ENCODE measurements around the gene EPRS1.
"Not testable (repeated sequence)": the region's sequence is repeated elsewhere in the genome, so short reads cannot be mapped to it uniquely, and the experiment has no call there.

The EPRS1 gene

DNA sequence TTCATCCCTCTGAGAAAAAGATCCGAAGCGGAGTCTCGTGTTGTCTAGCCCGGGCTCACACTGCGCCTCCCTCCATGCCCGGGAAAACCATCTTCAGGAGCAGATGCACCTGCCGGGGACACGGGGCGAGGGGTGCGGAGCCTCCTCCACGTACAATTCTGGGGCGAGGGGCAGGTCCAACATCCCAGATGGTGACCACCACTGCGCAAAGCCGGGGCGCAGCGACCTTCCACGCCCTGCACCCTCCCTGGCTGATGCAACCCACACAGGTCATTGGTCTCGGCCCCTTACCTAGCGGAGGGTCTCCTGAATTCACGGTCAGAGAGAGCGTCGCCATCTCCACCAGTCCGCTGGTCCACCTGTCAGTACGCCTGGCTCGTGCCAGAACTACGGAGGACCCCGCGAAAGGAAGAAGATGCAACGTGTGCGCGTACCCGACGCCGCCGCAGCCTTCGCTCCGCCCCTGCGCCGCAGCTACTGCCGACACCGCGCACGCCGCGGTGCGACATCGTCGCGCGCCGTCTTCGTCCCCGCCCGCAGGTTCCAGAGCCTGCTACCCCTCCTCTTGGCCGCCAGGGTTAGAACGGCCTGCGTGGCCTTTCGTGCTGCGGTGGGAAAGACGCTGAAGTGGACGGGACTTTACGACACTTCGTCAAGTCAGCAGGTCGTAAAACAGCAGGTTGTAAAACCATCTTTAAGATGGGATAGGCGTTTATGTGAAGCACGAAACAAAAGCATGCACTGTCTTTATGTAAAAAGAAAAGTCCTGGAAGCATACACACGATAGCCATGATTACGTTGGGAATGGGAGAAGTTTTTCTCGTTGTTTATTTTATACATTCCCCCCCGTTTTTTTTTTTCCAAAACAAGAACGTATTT lies at the start of gene EPRS1:
EPRS1 (minus strand) TSS at position 454 of the 879 bp plus-strand sequence; CDS start at position 337, 117 bp downstream.
- peak; percentile 98 for DNase-seq (ENCODE audit: low spot score)

DNA sequence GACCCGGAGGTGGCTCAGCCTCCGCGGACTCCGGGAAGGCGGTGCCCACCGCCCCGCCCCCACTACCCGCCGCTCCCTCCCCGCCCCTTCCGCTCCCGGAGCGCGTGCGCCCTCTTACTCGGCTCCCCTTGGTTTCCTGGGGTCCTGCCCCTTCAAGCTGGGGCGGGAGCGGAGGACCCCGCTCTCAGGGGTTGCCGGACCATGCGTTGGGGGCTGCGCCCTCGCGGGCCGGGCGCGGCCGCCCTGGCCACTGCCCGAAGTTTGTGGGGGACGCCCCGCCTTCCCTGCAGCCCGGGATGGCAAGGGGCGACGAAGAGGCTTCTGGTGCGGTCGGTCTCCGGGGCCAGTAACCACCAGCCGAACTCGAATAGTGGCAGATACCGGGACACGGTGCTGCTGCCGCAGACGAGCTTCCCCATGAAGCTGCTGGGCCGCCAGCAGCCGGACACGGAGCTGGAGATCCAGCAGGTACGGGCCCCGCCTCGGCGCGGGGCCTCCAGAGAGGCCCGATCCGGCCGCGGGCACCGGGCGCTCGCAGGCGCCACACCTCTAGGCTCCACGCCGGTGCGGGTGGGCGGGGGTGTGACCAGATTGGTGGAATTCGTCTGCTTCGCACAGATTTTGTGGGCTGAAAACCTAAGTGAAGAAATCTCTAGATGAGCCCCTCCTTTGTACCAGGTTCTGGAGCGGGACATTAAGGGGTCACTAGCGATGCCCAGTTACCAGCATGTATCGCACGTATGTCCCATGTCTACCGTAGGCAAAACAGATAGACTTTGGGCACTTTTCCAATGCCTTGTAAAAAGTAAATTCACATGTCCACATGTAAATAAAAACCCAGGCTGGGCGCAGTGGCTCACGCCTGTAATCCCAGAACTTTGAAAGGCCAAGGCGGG lies 48.0 kb upstream of the EPRS1 start, which contains the start of gene IARS2:
IARS2 (plus strand) TSS at position 117 of the 896 bp plus-strand sequence; CDS start at position 202, 85 bp downstream.
- peak; percentile 86 for DNase-seq (ENCODE audit: low spot score)

DNA sequence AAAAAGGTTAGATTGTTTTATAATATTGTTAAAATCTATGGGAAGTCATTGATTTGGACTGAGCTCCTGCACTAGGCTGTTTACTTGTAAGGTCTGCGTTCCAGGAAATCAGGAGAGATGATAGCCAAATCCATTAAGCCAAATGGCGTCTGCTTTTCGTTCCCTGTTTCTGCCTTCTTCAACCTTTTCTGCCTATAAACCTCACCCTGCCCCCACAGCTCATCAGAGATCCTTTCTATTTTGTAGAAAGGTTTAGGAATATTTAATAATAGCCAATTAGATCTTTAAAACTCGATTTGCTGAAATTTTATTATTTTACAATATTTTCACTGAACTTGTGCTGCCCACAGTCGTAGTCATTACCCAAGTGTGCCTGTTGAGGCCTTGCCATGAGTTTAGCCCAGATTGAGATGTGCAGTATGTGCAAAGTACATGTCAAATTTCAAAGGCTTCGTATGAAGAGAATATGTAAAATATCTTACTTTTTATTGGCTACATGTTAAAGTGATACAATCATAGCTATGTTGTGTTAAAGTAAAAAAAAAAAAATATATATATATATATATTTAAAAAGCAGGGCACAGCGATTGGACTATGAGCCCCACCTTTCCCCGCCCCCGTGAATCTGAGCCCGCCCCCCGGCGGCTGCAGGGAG lies 47.2 kb upstream of the EPRS1 start:
- DNase-seq (ENCODE audit: low spot score), result no peak

DNA sequence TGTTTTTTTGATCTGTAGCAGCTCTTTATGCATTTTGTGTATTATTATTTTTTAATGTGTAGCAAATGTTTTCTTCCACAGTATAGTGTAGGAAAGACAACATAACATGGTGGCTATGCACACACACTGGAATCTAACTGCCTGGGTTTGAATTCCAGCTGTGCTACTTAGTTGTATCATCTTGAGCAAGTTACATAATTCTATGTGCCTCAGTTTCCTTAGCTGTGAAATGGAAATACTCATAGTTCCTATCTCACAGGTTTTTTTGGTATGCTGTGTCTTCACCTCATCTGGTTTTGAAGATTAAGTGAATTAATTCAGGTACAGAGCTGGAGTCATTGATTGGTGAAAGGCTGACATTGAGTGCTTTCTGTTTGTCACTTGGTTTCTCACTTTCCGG lies 46.4 kb upstream of the EPRS1 start:
- no peak for DNase-seq (ENCODE audit: low spot score)

DNA sequence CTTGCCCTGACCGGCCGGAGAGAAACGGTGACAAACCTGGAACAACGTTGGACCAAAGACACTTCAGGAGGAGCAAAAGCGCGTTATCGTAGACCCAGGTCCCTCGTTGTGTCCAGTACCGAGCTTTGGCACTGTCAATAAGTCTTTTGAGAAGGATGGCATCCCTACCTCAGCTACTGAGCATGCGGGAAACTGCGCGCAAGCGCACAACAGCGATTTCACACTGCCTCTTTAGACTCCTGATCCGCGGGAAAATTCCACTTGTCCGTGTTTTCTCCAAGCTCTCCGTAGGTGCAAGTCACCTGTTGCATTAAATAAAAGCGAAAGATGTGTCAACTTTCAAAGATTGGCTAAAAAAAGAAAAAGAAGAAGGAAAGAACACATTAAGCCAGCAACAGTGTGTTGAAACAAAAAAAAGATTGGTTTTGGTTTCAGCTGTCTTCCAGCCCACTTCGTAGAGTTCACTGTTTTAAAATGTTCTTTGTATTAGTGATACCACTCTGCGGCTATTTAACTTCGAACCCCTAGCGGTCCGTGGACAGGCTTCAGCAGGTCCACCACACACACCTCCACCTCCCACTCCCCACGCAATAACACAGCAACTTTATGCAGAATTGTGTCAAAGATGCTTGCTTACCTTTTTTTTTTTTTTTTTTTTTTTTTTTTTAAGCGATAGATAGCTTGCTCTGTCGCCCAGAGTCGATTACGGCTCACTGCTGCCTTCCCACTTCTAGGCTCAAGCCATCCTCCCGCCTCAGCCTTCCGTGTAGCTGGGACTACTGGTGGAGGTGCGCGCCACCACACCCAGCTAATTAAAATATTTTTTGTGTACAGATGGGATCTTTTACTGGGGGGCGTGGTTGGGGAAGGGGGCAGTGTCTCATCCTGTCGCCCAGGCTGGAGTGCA lies 43.6 kb upstream of the EPRS1 start, which contains the start of gene BPNT1:
BPNT1 (minus strand) TSS at position 139 of the 907 bp plus-strand sequence. CDS start 9,942 bp downstream, outside the sequence.
- DNase-seq (ENCODE audit: low spot score), result peak; percentile 97

DNA sequence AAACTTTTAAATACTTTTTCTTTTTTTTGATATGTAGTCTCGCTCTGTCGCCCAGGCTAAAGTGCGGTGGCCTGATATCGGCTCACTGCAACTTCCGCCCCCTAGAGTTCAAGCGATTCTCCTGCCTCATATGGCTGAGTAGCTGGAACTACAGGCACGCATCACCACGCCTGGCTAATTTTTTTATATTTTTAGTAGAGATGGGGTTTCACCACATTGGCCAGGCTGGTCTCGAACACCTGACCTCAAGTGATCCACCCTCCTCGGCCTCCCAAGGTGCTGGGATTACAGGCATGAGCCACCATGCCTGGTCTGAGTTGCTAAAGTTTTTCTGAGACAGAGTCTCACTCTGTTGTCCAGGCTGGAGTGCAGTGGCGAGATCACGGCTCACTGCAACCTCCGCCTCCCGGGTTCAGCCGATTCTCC lies 40.0 kb upstream of the EPRS1 start:
- not testable (repeated sequence) for DNase-seq (ENCODE audit: low spot score)

DNA sequence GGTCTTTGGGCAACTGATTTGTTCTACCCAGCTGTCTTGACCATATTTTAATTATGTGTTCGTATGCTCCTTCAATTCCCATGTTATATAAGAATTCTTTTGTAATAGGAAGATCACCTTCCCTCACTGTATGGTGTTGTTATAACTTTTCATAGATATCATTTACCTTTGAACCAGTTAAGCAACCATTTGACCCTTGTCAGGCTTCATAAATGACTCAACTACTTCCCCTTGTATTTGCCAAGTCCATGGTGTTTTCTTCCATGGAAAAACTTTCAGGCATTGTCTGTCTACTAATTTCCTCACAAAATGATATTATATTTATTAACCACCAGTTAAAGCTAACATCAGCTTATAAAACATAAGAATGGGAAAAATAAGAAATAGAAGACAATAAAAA lies 38.2 kb upstream of the EPRS1 start:
- no peak for DNase-seq (ENCODE audit: low spot score)

DNA sequence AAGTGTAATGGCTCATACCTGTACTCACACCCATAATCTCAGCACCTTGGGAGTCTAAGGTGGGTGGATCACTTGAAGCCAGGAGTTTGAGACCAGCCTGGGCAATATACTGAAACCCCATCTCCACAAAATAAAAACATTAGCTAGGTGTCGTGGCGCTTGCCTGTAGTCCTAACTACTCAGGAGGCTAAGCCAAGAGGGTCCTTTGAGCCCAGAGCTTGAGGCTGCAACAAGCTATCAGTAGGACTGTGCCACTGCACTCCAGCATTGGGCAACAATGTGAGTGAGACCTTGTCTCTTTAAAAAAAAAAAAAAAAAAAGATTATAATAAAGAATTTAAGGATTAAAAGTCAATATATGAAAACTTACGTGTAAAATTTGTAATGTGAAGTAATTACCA lies 31.6 kb upstream of the EPRS1 start:
- DNase-seq (ENCODE audit: low spot score), result no peak

DNA sequence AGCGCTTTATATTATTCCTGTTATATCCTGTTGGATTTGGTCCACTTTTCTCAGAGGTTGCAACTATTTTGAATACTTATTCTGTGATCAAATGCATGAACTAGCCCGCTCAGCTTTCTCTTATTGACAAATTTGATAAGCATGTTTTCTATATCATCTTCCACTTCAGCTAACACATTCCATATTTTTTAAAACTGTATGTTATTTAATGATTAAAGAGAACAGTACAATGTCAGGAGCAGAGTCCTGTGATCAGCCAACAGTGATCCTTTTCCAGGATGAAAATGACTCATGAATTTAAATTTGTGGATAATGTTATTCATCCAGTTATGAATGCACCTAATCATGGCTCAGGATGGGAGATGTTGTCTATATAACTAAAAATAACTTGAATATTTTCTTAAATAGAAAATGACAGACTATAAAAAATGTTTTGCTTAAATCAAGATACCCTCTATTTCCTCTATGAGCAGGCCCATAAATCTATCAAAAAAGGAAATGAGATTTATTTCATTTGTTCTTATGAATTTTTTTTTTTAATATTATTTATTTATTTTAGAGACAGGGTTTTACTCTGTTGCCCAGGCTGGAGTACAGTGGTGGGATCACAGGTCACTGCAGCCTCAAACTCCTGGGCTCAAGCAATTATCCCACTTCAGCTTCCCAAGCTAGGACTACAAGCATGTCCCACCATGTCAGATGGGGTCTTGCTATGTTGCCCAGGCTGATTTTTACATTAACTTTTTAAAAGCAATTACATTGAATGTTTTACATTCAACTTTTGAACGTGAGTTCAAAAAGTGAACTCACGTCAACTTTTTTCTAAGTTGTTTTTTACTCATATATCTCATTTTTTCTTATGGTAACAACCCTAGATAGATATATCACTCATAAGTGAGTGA lies 30.8 kb upstream of the EPRS1 start:
- no peak for DNase-seq (ENCODE audit: low spot score)

DNA sequence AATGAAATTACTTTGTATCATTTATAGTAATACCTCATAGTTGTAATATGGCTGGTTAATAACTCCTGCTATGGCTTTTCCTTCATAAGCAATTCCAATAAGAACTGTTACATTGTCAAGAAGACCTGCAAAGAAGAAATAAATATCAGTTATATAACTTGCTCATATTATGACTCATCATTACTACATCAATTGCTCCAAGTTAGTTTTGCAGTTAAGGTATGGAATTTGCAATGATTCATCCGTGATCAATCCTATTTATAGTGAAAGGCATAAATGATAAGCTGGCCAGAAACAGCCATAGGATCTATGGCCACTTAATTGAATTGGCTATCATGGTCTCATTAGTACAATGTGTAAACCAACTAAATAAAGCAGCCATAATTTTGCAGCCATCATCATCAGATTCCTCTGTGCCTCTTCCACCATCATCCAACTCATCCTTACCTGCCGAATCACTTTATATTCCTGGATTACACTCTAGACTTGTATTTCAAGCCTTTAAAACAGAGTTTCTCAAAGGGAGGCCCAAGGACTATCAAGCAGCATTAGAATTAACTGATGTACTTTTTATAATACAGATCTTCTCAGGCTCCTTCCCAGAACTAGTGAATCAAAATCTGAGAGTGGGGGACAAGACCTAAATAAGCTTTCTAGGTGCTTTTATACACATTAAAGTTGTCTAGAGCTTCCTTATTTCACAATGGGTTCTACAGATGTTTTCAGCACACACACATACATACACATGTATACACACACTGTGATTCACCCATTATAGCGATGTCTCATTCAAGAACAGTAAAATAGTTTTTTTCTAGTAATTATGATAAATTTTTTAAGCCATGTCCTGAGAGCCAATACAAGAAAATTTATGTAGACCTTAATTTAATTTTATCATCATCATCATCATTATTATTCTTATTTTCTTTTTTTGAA lies 21.2 kb upstream of the EPRS1 start:
- no peak for DNase-seq (ENCODE audit: low spot score)

DNA sequence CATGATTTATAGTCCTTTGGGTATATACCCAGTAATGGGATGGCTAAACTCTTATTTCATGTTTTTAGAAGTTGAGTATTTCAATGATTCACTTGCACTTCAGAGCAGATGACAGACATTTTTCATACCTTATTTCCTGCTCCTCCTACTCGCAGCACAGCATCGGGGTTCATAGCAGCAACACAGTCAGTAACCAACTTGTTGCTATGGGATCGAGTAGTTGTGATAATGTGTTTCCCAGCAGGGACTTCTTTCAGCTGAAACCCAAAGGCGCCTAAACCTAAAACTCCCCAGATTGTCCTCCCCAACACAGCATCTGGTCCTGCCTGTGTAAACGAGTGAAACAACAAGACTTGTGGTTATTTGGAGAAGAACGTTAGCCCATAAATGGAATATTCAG lies 16.3 kb upstream of the EPRS1 start:
- no peak for DNase-seq (ENCODE audit: low spot score)

DNA sequence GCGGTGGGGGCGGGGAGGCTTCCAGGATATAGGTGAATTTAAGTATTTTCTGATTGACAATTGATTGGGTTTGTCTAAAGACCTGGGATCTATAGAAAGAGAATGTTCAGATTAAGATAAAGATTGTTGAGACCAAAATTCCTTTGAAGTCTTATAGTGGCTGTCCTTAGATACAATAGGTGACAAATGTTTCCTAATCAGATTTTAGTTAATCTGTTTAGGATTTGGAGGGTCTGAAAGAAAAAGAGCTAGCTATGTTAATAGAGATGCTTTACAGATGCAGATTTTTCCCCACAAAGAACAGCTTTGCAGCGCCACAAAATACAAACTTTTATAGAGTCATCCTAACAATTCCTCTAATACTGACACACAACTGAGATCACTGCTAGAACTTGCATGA lies 14.6 kb upstream of the EPRS1 start:
- no peak for DNase-seq (ENCODE audit: low spot score)

DNA sequence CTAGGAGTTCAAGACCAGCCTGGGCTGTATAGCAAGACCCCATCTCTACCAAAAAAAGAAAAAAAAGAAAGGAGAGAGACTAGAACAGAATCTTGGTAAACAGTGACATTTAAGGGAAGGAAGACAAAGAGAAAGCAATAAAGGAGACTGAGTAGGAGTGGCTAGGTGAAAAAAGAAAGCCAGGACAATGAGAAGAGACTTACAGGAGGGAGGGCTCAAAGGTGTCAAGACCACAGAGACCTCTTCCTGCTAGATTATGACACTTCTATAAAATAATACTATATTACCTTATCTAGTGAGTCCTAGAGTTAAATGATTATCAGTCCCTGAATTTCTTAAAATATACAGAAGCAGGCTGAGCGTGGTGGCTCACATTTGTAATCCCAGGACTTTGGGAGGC lies 10.1 kb upstream of the EPRS1 start:
- DNase-seq (ENCODE audit: low spot score), result no peak

DNA sequence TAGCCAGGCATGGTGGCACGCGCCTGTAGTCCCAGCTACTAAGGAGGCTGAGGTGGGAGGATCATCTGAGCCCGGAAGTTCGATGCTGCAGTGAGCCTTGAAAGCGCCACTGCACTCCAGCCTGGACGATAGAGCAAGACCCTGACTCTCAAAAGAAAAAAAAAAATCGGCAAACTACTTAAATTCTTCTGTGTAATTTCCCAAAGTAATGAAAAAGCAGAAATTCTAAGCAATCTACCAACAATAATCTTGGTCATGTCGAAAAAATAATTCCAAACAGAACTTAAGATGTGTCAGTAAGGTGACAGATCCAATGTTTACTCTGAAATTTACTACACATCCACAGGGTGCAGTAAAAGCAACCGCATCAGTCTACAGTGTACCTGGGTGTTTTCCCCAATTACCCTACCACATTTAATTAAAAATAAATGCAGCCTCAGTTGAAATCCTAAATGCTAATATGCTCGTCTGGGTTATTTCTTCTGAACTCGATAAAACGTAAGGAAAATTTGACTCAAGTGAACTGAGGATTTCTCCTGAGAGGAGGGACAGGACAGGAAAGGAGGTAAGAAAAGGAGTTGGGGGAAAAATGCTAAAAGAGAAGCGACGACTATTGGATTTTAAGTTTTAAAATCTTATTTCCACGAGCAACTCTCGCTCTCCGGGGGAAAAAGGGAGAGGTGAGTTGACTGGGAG lies 801 bp downstream of the EPRS1 start:
- no peak for DNase-seq (ENCODE audit: low spot score)

DNA sequence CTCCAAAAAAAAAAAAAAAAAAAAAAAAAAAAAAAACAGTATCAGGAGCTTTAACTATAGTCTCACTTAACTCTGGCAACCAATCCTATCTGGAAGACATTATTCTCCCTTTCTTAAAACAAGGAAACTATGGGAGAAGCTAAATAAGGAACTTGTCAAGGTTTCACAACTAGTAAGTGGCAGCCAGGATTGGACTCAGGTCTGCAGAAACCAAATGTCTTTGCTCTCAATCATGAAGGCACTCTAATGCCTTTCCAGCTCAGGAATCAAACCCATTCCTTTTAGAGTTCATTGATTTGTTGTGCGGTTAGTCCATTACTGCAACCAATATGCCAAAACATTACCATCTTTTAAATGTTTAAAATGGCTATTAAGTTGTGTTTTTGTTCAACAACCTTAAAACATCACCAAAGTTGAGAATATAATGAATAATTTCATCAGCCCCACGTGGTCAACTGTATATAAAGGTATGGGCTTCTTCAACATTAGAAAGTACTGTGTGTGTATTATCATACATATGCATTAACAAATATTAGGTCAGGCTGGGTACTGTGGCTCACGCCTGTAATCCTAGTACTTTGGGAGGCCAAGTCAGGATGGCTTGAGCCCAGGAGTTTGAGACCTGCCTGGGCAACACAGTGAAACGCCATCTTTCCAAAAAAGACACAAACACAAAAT lies 1.5 kb downstream of the EPRS1 start:
- no peak for DNase-seq (ENCODE audit: low spot score)

DNA sequence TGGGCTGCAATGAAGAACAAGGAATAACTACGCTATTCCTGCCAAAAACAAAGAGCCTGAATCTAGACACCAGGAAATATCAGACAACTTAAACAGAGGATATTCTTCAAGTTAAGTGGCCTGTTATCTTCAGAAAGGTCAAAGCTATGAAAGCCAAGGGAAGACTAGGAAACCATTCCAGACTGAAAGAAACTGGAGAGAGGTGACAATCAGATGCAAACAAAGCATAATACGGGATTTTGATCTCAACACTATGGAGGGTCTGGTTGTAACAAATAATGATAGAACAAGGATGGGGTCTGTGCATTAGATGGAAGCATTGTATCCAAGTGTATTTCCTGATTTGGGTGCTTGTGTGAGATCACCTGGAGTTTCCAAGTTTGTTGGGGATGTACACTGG lies 2.7 kb downstream of the EPRS1 start:
- no peak for DNase-seq (ENCODE audit: low spot score)

DNA sequence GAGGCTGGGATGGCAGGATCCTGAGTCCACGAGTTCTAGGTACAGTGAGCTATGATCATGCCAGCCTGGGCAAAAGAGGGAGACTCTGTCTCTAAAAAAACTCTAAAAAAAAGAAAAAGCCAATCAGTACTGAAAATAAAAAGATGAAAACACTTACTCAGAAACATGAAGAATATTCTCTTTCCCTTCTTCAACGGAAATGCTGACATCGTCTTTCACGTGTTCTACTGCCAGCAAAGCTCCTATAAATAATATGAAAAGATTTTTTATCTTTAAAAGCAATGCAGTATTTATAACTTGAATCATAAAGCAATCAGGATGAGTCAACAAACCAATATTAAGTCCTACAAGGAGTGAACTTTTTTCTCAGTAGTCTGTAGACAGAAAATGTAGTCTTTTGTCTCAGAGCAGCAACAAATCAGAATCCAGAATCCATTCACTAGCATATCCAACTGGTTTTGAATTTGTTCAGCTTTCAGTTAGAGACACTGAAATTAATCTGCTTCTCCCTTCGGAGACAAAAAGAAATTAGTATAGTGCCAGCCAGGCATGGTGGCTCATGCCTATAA lies 6.2 kb downstream of the EPRS1 start:
- no peak for DNase-seq (ENCODE audit: low spot score)
